ENCODE data around the gene ESPNL. TPM values are rescaled to one million over a fixed set of nuclear protein-coding genes. Genes with fewer than 3 reads are reported as not detected.
"Not testable (repeated sequence)": the region's sequence is repeated elsewhere in the genome, so short reads cannot be mapped to it uniquely, and the experiment has no call there.

The ESPNL gene
- total RNA-seq, 4 donors from 2014 or later = 0.44 to 2.1 TPM; not detected in 2

DNA sequence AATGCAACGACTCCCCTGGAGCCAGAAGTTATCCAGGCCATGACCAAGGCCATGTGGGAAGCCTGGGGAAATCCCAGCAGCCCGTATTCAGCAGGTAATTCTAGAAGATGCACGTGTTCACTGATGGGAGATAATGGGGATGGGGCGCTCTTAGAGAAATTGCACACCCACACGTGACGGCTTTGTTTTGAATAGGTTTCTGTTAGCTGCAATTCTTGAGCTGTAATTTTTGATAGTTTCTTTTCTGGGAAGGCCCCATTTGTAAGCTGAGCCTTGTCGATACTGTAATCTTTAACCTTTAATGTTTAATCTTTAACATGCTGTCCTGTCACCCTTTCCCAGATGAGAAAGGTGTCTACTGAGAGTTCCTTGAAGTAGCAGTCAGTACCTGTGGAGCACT lies 35.8 kb upstream of the ESPNL start:
- no peak for DNase-seq (ENCODE audit: low spot score in 2 of 2)
- Histone ChIP-seq H3K36me3 (peaks cover 0 to 54% (median 4%) of the 10 kb centered on the region in 3 donors), H3K27me3 (no peaks in the 10 kb centered on the region), H3K4me1 (peaks cover 0 to 17% (median 9%) of the 10 kb centered on the region in 4 donors), H3K27ac (no peak overlapping the region), H3K9me3 (no peaks in the 10 kb centered on the region), H3K4me3 (no peak overlapping the region)
- no peak for TF ChIP-seq POLR2A (IDR thresholded peaks at IDR 0.05)
- TF ChIP-seq, protein P1, sequence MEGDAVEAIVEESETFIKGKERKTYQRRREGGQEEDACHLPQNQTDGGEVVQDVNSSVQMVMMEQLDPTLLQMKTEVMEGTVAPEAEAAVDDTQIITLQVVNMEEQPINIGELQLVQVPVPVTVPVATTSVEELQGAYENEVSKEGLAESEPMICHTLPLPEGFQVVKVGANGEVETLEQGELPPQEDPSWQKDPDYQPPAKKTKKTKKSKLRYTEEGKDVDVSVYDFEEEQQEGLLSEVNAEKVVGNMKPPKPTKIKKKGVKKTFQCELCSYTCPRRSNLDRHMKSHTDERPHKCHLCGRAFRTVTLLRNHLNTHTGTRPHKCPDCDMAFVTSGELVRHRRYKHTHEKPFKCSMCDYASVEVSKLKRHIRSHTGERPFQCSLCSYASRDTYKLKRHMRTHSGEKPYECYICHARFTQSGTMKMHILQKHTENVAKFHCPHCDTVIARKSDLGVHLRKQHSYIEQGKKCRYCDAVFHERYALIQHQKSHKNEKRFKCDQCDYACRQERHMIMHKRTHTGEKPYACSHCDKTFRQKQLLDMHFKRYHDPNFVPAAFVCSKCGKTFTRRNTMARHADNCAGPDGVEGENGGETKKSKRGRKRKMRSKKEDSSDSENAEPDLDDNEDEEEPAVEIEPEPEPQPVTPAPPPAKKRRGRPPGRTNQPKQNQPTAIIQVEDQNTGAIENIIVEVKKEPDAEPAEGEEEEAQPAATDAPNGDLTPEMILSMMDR (IDR thresholded peaks at IDR 0.05) = no peak
- no peak for TF ChIP-seq EP300 (IDR thresholded peaks at IDR 0.05)
- WGBS, 2 donors = 82 to 85% methylated on average over 7 of the region's 7 CpGs

DNA sequence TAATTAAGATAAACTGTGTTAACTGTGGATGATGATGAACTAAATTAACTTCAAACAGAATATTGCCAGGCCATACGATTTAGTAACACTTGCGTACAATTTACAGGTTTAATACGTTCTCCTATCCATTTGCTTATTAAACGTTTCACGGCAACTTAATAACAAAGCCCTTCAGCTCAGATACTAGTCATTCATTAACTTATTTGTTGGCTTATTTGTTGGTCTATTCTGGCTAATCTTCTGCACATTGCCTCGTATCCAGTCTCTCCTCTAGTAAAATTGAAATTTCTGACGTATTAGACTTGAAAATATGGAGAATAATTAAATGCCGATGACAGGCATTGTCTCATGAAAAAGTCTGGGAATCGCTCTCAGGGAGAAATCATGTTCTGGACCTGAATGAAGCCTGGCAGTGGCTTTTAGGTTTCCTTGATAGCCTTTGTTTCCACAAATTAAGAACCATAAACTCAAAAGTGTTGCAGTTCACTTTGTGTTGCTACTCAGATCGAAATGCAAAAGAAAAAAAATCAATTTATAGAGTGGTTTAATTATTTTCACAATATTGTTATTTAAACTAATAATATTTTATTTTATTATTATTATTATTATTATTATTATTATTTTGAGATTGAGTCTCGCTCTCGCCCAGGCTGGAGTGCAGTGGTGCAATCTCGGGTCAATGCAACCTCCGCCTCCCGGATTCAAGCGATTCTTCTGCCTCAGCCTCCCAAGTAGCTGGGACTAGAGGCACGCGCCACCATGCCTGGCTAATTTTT lies 34.9 kb upstream of the ESPNL start:
- WGBS, 2 donors = 89 to 91% methylated on average over 18 of the region's 18 CpGs
- Histone ChIP-seq H3K4me3 (no peak overlapping the region), H3K27ac (no peak overlapping the region), H3K27me3 (no peaks in the 10 kb centered on the region), H3K9me3 (no peaks in the 10 kb centered on the region), H3K4me1 (peaks cover 0 to 11% (median 2%) of the 10 kb centered on the region in 4 donors), H3K36me3 (peaks cover 0 to 63% (median 5%) of the 10 kb centered on the region in 3 donors)
- DNase-seq (ENCODE audit: low spot score in 2 of 2) = no peak
- TF ChIP-seq, protein P1 (IDR thresholded peaks at IDR 0.05) = no peak
- TF ChIP-seq POLR2A (IDR thresholded peaks at IDR 0.05) (no peak), EP300 (IDR thresholded peaks at IDR 0.05) (no peak)

DNA sequence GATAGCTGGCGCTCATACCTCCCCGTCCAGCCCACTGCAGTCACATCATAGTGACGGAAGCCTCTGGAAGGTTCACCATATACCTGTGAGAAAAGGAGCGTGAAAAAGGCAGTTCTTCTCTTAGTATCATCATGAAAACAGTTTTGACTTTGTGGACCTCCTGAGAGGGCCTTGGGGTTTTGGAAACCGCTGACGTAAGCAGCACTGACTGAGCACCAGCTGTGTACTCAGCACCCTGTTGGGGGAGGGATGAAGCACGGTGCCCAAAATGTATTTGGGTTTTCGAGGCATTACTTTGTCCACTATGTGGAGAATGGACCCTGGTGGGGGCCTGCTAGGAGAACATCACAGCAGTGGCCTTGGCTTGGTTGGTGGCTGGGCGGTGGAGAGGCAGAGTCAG lies 33.9 kb upstream of the ESPNL start:
- H3K27me3 ChIP-seq = no peaks in the 10 kb centered on the region
- WGBS, 2 donors = 90 to 92% methylated on average over 9 of the region's 9 CpGs

DNA sequence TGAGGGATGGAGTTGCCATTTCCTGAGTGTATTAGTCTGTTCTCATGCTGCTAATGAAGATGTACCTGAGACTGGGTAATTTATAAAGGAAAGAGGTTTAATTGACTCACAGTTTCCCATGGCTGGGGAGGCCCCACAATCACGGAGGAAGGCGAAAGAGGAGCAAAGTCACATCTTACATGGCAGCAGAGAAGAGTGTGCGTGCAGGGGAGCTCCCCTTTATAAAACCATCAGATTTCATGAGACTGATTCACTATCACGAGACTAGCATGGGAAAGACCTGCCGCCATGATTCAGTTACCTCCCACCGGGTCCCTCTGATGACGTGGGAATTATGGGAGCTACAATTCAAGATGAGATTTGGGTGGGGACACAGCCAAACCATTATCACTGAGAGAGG lies 33.4 kb upstream of the ESPNL start:
- H3K27ac ChIP-seq; H3K9me3 ChIP-seq; H3K4me1 ChIP-seq; DNase-seq (ENCODE audit: low spot score in 2 of 2); H3K4me3 ChIP-seq; H3K27me3 ChIP-seq: not testable (repeated sequence)
- WGBS, 2 donors = 90 to 98% methylated on average over 7 of the region's 7 CpGs
- peaks cover 0 to 78% (median 5%) of the 10 kb centered on the region in 3 donors for H3K36me3 ChIP-seq

More for the DNA sequence above, 33.9 kb upstream of the ESPNL start:
- Histone ChIP-seq H3K4me1 (peaks cover 0 to 11% (median 2%) of the 10 kb centered on the region in 4 donors), H3K4me3 (no peak overlapping the region), H3K9me3 (no peaks in the 10 kb centered on the region), H3K36me3 (peaks cover 0 to 73% (median 5%) of the 10 kb centered on the region in 3 donors), H3K27ac (no peak overlapping the region)
- TF ChIP-seq EP300 (IDR thresholded peaks at IDR 0.05) (no peak), POLR2A (IDR thresholded peaks at IDR 0.05) (no peak)
- TF ChIP-seq, protein P1 (IDR thresholded peaks at IDR 0.05) = no peak
- DNase-seq (ENCODE audit: low spot score in 2 of 2) = no peak

DNA sequence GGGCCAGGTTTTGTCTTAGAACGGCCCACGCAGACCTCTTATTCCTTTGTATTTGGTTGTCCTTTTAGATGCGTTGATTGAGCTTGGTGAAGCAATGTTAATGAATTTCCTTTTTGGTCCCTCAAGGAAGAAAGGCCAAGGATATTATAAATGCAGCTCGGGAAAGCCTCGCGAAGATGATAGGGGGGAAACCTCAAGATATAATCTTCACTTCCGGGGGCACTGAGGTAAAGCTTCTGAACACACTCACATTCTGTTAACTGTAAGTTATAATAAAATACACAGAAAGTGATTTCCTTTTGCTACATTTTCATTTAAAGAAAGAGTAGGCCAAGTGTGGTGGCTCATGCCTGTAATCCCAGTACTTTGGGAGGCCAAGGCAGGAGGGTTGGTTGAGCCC lies 32.2 kb upstream of the ESPNL start:
- 91 to 92% methylated on average over 7 of the region's 7 CpGs for WGBS, 2 donors
- Histone ChIP-seq H3K9me3 (peaks cover 0 to 7% (median 0%) of the 10 kb centered on the region in 4 donors), H3K4me3 (no peak overlapping the region), H3K4me1 (no peaks in the 10 kb centered on the region), H3K27me3 (no peaks in the 10 kb centered on the region), H3K36me3 (peaks cover 0 to 90% (median 5%) of the 10 kb centered on the region in 3 donors), H3K27ac (no peak overlapping the region)
- TF ChIP-seq EP300 (IDR thresholded peaks at IDR 0.05) (no peak), POLR2A (IDR thresholded peaks at IDR 0.05) (no peak)
- TF ChIP-seq, protein P1 (IDR thresholded peaks at IDR 0.05) = no peak
- no peak for DNase-seq (ENCODE audit: low spot score in 2 of 2)

Data from tibial nerve (tissue), 4 donors.